SK-MEL-5 (cell line): ENCODE data around the gene BANF2. TPM values are rescaled to one million over a fixed set of nuclear protein-coding genes. Genes with fewer than 3 reads are reported as not detected.

Source experiments
- DNase-seq: peaks from one replicate; pipeline ENCODE4 v3.0.0-alpha.2; 2016; ENCODE audit warnings: low read depth, low spot score
- in situ Hi-C: cut with HindIII; loops from 2 replicates; pipeline ENCODE4 v1.10.0; 2016; ENCODE audit warnings: low sequenced_read_pairs, high pct_unique_total_duplicates, low pct_unique_long_range_greater_than_20kb
- total RNA-seq: library from RNA; depleted of rRNA; stranded (reverse); fragments of >200 nt; shearing (Covaris generic); gene quantifications from 2 replicates; pipeline ENCODE4 v1.2.3, GENCODE V29; 2014

The BANF2 gene
- total RNA-seq, 1 experiment from 2014 or later: not detected

DNA sequence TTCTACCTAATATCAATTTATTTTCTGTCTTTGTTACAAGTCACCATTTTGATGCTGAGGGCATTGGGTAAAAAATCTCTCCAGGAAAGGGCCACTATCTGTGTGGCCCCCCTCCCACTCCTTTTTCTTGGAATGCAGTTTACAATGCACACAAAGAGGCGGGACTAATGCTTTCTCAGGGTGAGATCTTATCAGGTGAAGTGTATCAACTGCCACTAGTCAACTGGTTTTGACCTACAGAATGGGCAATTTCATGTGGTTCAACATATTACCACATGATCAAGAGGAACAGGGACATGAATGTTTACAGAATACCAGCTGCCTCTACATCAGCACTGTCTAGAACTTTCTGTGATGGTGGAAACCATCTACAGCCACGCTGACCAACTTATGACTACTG is 21.5 kb upstream of the BANF2 start:
- DNase-seq: no peak
- in situ Hi-C loops: no loop called here

DNA sequence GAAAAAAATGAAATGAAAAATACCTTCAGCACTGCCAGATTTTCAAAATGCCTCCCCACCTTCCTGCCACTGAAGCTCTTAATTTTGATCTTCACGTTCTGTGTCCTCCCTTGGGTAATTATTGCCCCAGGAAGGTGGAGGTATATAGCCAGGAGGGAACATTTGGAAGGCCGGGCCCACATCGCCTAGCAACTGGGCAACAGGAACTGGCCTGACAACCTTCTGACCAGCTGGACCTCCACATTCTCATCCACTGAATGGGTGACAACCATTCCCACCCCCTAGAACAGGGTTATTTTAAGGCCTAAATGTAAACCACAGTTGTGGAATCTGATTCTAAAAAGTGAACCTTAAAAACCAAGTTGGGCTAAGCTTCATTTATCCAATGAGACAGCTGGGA is 20.9 kb upstream of the BANF2 start:
- in situ Hi-C loops: no loop called here
- no peak for DNase-seq

DNA sequence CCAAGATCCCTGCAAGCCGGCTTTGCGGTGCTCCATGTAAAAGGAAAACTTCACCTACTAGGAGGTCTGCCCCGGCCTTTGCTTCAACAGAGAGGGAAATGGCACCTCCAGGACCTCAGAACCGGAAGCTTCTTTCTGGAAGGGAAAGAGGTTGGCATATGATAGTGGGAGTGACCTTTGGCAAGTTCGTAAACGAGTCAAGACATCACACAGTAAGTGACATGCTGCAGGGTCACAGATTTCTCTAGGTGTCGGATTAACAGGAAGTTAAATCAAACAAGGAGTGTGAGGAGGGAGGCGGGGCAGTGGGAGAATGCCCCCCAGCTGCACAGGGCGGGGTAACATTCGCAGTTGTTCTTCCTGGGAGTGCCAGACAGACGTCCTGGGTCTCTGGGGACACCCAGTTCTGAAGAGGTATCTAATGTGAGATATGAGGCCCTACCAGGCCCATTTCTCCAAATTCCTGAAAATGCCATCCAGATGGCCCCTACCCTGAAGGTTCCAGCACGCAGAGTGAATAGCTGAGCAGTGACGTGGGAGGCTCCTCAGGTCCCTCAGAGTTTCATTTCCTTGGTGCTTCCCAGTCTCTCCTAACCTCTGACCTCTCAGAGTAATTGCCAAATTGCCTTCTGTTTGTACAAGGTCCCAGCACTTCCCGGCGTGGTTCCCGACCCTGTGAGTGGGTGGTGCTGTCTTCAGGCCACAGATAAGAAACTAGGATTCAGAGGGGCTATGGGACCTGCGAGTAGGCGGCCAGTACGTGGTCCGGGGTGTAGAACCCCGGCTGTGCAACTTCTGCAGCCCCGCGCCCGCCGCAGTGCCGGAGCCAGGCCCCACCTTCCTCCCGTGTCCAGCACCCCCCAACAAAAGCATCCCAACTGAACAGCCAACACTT is 19.6 kb upstream of the BANF2 start:
- in situ Hi-C loops: no loop called here
- DNase-seq: peak; percentile 43

DNA sequence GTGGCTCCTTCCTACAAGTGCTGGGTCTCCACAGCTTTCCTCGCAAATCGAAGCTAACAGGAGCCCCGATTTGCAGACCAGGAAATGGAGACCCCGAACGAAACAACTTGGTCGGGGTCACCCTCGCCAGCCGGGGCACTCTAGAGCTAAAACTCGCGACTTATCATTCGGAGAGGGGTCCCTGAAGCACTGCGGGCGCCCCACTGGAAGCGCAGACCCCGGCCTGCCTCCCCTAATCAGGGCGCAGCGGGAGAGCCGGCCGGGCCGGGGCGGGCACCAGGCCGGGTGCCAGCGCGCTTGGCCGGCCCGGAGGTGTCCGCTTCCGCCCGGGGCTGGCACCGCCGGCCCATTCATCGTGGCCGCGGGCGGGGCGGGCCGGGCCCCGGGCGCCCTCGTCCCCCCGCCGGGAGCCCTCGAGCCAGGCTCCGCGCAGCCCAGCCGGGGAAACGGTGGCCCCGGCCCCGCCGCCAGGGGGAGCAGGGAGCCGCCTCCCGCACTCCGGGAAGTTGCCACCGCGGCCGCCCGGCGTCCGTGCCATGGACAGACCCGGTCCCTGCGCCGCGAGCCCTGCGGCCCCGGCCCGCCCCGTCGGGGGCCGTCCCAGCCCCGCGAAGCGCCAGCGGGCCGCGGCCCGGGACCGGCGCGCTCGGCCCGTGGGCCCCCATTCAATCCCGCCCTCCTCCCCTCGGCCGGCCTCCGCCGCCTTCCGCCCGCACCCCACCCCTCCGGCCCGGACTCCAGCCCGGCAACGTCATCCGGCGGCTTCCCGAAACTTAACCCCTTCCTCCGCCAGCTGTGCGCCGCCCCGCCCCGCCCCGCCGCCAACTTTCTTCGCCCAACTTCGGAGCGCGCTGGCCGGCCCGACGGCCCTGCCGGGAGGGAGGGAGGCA is 18.7 kb upstream of the BANF2 start:
- in situ Hi-C loops: no loop called here
- DNase-seq: peak; percentile 76

DNA sequence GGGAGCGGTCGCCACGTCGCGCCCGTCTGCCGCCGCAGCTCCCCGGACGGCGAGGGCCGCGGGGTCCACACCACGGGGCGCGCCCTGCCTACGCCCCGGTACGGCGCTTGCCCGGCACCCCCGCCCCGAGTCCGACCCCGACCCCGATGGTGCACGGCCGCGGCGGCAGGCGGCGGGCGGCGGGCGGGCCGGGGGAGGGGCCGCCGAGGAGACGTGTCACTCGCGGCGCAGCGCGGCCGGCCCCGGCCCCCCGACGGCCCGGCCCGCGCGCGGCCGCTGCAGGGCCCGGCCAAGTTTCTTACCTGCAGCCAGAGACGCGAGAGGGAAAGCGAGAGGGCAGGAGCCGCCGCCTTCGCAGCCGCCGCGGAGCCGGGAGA is 18.1 kb upstream of the BANF2 start:
- in situ Hi-C loops: no loop called here
- no peak for DNase-seq

DNA sequence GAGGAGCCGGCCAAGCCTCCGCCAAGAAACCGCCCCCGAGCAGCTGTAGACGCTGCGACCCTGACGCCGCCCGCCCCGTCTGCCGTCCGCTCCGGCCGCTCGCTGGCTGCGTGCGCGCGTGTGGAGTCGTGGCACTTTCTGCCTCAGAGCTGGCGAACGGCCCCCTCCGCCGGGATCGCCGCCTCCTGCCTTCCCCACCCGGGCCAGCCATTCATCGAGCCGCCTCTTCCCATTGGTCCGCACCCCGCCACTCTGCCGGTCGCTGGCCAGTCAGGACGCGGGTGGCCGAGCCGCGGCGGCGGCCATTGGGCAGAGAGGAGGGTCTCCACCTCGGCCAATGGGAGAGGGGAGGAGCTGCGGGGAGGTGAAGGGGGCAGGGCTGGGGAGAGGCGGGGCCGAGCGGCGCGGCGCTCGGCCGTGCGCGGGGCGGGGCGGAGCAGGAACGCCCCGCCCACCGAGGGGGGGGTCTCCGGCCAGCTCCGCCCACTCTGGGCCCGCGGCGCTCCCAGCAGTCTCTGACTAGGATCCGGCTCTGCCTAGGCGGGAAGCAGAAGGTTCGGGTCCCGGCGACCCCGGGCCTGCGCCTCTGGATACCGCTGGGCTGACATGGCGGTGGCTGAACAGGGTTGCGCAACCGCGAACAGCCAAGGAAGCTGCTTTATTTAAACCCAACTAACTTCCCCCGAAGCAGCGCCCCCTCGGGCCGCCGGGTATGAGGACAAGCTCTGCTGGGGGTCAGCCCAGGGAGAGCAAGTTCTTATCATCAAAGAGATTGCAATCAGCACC is 17.5 kb upstream of the BANF2 start, which contains the start of gene RRBP1:
Gene RRBP1, minus strand, starts transcription at position 140 of the 786 bp plus-strand sequence. CDS start 21,735 bp downstream, outside the sequence.
- in situ Hi-C loops: no loop called here
- DNase-seq: peak; percentile 98

DNA sequence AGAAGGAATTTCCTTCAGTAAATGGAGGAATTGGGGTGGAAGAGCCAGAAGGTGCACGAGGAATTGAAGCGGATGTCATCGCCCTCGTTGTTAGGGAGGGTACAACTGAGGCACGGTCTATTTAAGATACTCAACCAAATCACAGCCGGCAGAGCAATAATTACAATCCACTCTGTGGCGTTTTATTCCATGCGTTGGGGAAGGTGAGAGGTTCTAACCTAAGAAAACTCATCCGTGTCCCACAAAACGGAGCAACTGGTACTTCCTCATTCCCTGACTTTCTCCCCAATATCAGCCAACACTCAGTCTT is 16.9 kb upstream of the BANF2 start:
- DNase-seq: no peak
- in situ Hi-C loops: no loop called here

DNA sequence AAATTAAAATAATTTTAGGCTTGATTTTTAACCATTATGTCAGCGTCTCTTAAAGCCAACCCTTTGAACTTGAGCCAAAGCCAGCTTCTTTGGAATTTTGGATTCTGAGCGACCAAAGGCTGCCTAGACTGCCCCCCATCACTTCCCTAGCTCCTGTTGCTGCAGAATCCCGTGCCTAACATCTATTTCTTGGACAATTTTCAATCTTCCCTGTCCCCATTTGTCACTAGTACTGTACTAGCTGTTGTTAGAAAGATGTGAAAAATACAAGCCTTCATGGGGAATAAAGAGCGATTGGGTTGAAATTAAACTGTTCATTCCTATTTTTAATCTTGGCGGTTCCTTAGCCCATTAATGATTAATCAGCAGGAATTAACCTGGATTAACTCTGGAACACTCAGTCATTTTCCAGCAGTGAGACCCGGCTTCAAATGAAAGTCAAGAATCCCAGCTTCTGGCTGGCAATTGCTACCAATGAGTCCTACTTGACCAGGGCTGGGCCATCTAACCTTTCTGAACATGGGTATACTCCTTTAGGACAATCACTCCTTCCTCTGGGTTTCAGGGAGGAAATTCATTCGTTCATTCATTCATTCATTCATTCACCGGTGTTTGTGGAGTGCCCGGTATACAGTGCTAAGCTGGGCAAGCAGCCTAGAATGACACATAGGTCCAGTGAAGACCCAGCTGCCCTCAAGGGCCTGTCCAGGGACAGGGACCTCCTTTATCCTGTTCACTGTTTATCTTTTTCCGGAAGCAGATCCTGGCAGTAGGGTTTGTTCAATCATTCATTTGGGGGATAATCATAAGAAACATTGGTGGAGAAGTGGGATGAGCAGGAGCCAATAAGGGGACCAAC is 16.3 kb upstream of the BANF2 start:
- DNase-seq: no peak
- in situ Hi-C loops: no loop called here

DNA sequence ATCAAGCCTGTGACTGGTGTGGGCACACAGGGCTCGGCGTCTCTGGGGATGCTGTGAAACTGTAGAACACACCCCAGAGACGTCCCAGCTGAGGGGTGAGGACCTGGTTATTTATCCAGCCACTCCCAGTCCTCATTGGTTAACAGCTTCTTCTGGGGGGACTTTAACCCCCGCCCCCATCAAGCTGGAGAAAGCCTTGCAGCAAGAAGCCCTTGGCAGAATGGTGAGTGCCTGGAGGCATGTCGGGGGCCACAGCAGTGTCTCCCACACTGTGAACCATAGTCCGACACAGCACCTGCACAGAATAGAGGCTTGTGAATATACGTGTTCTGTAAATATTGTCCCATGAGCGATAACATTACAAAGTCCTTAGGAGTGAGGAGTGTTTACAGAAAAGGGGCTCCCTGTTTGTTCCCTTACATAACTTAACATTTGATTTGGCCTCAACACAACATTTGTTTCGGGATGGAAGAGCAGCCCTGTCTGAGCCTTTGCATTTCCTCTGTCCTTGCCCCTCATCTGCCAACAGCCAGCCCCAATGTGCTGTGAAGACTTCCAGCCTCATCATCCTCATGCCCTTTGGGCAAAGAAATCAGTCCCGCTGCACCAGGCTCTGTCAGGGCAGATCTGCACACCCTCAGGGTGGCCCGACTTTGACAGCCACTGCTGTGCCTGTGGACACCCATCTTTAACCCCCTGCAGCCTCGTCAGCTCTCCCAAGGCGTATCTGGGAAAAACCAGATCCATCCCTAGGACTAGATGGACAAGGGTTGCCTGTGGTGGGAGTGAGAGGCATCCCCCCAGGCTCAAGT is 15.5 kb upstream of the BANF2 start:
- no peak for DNase-seq
- in situ Hi-C loops: no loop called here

DNA sequence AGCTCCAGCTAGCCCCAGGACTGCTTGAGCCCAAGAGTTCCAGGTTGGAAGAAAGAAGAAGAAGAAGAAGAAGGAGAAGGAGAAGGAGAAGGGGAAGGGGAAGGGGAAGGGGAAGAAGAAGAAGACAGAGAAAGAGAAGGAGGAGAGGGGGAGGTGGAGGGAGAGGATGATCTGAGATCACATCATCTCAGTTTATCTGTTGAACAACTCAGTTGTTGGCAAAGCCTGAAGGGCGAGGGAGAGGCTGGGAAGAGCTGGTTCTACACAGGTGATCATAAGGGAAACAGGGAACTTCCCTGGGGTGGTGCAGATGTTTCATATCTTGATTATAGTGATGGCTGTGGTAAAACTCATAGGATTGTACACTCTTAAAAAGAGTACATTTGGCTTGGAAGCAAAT is 14.6 kb upstream of the BANF2 start:
- DNase-seq: no peak
- in situ Hi-C loops: no loop called here

DNA sequence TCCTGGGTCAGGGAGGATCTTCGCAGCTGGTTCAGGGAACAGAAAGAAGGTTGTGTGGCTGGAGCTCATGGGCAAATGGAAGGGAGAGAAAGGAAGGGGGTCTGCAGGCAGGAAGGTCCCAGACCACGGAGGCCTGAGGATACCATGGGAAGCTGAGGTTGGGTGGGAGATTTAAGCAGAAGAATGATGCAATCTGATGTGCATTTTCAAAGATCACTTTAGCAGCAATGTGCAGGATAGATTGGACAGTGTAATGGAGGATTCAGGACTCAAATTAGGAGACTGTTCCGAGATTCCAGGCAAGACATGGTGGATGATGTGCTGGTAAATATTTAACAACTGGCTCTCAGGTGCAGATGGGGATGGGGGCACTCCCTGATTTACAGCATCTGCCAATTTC is 12.0 kb upstream of the BANF2 start:
- in situ Hi-C loops: no loop called here
- DNase-seq: no peak

DNA sequence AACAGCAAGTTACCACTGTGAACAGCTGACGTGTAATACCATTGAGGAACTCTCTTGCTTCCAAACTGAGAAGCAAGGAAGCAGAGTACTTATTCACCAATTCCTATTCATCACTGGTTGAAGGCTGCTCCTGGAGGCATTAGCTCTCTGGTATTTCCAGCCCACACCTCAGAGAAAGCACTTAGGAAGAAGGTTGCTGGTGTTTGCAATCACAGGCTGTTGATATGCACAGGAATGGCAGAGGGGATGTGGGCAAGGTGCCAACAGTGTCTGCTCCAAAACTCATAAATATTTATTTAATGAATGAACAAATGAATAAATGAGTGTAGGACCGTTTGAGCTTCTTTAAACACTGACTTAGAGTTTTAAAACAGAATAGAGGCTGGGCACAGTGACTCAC is 10.8 kb upstream of the BANF2 start:
- no peak for DNase-seq
- in situ Hi-C loops: no loop called here

DNA sequence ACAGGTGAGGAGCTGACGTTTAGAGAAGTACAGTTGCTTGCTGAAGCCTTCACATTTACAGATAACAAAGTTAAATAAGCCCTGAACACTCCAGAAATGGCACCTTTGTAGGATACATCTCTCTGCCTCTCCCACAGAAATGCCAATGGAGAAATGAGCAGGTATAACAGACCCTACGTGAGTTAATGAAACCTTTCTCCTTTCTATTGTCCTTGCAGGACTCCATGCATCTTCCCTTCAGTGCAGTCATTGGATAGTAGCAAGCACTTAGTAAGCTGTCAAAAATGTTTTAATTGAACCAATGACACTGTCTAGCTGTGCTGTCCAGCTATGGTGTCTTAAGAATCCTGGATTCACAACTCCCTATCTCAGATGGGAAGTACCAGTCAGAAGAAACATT is 9.6 kb upstream of the BANF2 start:
- DNase-seq: no peak
- in situ Hi-C loops: no loop called here

DNA sequence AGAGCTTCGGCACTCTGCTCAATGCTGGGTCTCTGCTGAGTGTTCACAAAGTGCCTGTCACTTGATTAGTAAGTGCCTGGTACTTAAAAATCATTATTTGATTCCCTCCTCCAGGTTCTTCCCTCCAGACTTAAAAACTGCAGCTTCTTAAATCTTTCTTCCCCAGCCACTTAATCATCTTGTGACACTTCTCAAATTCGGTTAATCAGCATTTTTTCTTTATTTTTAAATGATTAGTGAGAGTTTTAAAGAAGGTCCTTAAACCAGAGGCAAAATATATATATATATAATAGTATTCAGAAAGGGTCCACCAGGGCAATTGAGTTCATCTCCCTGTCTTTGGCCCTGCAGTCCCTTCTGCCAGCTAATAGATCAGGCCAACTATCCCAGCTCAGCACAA is 8.0 kb upstream of the BANF2 start:
- DNase-seq: no peak
- in situ Hi-C loops: no loop called here

DNA sequence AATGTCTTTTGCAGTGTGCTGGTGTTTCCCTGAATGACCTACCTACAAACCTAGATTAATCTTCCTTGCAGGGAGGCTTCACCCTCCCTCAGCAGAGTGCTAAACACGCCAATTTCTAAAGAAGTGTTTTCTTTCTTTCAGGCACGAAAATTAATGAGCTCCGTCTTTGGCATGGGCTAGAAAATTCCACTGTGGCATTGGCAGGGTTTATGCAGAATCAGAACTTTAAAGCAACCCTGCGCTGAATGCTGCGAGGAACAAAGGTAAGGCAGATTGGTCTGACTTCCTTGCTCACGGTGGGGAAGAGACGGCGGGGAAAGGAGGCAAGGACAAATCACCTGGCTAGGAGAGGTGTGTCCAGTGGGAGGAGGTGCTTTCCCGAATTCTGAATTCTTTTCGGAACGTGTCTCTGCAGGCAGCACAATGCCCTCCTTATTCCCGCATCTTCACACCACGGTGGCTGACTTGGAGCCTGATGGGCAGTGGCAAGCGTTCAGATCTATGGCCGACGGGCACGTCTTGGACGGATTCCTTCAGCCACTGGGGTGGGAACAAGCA is 6.2 kb upstream of the BANF2 start:
- in situ Hi-C loops: no loop called here
- no peak for DNase-seq

DNA sequence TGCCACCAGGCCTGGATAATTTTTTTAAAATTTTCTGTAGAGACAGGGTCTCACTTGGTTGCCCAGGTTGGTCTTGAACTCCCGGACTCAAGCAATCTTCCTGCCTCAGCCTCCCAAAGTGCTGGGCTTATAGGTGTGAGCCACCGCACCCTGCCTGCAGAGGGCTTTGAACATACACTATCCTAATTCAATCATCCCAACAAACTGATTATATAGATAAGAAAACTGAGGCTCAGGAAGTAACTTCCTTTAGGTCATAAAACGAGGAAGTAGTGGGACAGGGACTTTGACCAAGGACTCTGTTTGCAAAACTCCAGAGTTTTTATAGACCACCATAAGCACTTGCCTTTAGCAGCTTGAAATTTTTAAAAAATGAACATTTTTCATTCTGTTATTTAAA is 5.0 kb upstream of the BANF2 start:
- in situ Hi-C loops: no loop called here
- DNase-seq: no peak
